CMK (cell line): ENCODE results near the gene TMEM161B.
"Not testable (repeated sequence)": the region's sequence is repeated elsewhere in the genome, so short reads cannot be mapped to it uniquely, and the experiment has no call there.

Experiments used
- DNase-seq: peaks from one replicate; pipeline ENCODE4 v3.0.0-alpha.2; 2010; ENCODE audit warnings: low read depth

Gene TMEM161B

GRCh38 chr5:88183255-88183654, 85.4 kb downstream of the TMEM161B start:
- no peak for DNase-seq

GRCh38 chr5:88177486-88177885, 91.2 kb downstream of the TMEM161B start:
- not testable (repeated sequence) for DNase-seq

- DNase-seq: no peak
Observed at GRCh38 chr5:88172847-88173758, 95.5 kb downstream of the TMEM161B start.

GRCh38 chr5:88159591-88159990, 109.1 kb downstream of the TMEM161B start:
- DNase-seq: no peak

- DNase-seq: no peak
Observed at GRCh38 chr5:88158056-88158455, 110.6 kb downstream of the TMEM161B start.

- no peak for DNase-seq
Observed at GRCh38 chr5:88154891-88155290, 113.8 kb downstream of the TMEM161B start.

- no peak for DNase-seq
Observed at GRCh38 chr5:88150747-88151146, 117.9 kb downstream of the TMEM161B start.

GRCh38 chr5:88145611-88146467, 122.8 kb downstream of the TMEM161B start:
- DNase-seq: no peak

GRCh38 chr5:88145221-88145610, 123.4 kb downstream of the TMEM161B start:
- DNase-seq: no peak
